NCI-H1694 treated with DMSO at 0.1 percent for 48 hours (cell line): ENCODE data around the gene ADGRD1.

Experiments used
- DNase-seq: peaks from one replicate; lab custom pipeline; 2025; lab: John Stamatoyannopoulos, UW

Gene ADGRD1

DNA sequence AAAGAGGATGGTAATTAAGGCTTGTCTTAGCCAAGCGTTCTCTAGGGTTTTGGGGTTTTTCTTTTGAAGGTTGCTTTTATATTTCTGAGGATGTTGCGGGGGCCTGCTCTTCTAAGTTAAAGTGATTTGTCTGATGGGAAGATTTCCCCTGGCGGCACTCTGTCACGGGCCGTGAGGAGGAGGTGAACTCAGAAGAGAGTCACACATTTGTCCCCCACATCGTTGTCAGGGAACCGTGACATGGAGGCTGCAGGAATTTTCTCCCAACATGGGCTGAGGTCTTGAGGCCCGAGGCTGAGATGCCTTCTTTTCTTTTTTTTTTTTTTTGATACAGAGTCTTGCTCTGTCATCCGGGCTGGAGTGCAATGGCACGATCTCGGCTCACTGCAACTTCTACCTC lies 71.5 kb downstream of the ADGRD1 start:
- DNase-seq = no peak

DNA sequence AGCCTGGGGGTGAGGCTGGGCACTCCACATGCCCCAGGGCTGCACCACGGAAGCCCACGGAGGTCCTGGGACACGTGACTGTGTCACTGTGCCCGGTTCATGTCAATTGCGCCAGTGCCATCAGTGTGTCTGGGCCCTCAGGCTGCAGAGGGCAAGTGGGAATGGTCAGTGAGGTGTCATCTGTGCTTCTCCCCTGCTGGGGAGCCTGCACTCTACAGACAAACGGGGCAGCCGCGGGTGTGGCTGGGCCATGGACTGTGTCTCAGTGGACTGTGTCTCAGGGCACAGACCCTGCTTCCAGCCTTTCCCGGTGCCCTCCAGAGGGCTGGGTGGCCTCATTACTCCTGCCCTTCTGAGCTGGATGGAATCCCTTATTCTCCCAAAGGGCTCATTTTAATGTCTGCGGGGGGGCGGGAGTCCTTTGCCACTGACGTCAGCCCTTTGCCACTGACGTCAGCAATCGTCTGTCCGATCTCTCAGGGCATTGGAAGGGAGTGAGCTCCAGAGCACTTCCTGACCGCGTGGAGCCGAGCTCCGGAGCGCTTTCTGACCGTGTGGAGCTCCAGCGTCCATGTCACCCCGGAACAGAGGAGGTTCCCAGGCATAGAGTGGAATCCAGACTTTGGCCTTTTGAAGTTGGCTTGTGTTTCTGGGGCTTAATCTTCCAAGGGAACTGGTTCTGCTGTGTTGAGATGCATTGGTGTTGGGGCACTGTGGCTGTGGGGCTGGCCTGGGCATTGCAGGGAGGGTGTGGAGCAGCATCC lies 72.4 kb downstream of the ADGRD1 start:
- DNase-seq = no peak

DNA sequence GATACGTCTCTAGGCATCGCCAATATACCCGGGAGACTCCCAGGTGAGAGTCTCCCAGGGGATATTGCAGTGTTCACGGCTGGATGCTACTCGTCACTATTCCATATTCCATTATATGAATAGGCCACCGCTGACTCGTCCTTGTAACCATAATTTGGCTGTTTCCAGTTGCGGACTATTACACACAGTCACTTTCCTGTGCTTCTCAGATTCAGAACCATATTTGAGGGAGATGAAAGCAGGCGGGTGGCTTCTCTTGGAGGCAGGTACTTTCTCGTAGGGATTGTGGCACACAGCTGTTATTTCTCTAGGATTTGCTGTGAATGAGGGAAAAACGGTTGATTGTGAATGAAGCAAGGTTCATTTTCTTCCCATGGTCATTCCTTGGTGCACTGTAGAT lies 73.0 kb downstream of the ADGRD1 start:
- DNase-seq = no peak

DNA sequence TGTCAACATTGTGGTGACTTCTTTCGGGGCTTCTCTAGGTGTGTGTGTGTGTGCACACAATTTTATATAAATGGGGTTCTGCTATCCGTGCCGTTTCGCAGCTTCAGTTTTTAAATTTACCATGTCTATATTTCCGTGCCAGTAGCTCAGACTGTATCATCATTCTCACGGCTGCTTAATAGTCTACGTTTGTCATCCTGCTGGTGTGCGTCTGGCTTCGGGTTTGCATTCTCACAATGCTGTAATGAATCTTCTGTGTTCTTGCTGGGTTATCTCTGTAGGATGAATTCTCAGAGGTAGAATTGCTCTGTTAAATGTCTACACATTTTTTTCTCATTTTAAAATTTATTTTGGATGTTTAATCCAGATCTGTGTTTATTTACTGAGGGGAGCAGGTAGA lies 73.6 kb downstream of the ADGRD1 start:
- no peak for DNase-seq

DNA sequence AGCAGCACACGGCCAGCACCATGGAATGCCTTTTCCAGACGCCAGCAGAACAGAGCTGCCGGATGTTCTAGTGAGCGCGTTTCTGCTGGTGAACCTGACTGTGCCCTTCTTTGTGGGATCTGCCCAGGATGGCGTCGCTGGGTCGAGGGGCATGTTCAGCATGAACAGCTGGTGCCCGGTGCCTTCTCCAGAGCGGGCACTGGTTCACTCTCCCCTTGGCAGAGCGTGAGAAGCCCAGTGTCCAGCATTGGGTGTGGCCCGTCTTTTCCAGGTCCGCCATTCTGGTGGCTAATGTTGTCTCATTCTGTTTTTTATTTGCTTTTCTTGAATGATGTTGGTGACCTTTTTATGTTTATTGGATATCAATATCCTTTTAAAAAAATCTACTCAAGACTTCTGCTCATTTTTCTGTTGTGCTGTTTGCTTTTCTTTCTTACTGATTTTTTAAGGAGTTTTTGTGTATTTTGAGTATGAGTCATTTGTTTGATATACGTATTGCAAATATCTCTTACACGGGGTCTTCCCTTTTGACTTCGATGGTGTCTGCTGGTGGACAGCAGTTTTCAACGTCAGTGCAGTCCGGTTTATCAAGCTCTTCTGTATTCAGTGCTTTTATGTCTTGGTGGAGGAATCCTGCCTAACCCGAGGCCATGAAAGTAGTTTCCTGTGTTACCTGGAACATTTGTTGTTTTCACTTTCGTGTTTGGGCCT lies 74.3 kb downstream of the ADGRD1 start:
- no peak for DNase-seq

DNA sequence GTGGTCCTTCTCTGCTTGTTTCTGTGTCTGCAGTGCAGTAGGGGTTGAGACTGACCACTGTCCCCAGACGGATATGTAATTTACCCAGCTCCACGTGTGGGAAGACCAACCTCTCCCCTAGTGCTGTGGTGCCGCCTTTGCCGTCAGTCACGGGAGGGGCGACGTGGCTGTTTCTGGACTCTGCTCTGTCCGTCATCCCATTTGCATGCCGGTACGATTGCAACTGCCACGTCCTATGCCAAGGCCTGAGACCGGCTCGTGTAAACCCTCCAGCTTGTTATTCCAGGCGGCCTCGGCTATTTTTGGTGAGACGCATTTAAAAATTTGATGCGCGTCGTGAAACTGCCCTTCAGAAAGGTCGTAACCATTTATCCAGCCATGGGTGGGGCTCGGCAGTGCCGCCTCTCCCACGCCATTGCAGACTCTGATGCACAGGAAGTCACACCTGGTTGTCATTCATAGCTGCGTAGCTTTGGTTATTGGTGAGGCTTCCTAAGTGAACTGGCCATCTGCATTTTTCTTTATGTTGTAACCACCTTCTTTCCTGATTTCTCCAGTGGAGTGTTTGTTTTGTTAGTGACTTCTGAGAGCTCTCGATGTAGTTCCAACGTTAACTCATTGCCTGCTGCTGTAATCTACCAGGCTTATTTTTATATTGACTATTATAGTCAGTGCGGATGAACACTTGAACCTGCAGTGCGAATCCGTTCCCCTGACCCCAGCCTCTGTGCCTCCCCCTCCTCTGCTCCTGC lies 75.1 kb downstream of the ADGRD1 start:
- DNase-seq = no peak

DNA sequence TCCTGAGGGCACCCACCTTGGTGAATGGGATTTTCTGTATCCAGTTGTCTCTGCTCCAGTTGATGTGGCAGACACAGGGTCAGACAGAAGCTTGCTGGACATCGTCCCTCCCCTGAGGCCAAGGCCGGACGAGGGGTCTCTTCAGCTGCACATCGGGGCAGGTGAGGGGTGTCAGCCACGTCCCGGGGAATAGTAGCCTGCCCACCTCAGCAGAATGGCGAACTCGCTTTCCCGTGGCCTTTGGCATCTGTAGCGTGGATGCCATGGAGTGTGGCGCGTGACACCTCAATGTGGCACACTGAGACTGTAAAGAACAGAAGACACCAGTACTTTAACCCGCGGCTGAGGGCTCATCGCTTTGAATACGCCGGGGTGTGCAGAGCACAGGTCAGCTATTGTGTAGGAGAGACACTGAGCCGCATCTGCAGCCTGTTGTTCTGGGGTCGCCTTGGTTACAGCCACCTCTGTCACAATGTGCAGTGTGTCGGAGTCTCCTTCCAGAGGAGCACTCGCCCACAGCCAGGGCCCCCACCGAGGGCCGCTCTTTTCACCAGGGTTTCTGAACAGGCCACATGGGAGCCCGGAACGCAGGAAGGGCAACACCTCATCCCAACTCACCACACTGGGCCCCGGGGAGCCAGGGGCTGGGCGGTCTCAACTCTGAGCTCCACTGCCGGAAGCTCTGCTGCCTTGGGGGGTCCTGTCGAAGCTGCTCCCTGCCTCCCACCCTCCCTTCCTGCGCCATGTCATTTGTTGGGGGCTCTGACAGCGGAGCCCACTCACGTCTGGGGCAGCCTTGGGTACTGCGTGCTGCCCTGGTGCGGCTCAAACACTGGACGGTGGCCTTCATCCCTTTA lies 77.0 kb downstream of the ADGRD1 start:
- no peak for DNase-seq

DNA sequence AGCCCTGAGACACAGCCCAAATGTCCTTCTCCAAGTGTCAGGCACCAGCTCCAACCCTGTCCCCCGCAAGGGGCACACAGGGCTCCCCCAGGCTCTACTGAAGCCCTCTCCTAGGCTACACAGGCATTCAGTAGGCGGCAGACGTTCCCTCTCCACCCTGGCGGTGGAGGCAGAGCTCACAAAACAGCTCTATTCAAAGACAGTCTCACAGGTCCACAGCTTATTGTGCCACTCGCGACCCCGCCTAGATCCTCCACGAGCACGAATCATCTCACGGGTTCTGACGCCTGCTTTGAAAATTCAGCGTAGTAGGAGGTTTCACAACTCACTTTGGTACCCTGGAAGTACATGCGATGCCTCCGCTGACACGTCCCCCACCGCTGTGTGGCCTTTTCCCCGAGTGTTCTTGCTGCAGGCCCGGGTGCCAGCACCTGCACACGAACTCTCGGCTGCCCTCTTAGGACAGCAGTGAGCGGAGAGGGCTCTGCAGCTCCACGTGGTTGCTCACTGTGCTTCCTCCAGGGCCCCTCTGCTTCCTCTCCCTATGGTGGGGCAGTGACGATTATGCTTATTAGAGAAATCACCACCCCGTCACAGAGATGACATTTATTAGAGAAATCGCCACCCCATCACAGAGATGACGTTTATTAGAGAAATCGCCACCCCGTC lies 78.5 kb downstream of the ADGRD1 start:
- no peak for DNase-seq

DNA sequence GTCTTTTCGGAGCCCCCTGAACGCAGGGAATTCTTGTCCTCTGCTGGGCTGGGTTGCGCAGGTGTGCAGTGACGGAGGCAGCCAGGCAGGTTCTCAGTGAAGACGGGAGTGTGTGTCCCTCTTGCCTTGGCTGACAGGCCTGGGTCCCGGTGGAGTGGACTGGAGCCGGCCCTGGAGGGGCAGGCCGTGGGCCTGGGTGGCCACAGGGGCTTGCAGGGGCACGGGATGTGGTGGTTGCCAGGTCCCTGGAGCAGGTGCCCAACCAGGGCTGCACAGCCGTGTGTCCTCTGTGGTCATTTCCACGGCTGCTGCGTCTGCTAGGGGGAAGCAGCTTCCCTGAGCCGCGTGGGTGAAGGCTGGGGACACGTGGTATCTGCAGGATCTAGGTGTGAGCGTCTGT lies 79.8 kb downstream of the ADGRD1 start:
- no peak for DNase-seq

DNA sequence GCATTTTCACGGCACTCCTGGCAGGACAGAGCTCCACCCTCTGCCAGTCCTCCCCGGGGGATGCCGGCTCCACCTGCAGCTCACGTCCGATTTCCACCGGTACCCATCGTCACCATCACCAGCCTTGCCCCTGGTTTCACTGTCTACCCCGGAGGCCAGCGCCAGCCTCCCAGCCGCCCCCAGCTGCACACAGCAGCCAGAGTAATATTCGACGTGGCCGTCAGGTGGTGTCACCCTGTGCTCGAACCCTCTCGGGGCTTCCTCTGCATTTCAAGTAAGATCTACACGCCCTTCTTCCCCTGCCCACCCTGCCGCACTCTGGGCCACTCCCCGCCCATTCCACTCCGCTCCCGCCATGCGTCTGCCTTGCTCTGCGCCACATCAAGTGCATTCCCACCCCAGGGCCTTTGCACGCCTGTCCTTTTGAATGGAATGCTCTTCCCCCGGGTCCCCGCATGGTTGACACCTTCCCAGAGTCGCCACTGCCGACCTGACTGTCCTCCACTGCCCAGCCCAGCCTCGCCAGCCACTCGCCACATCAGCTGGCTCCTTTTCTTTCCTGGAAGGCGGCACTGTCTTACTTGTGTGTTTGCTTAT lies 80.3 kb downstream of the ADGRD1 start:
- DNase-seq = no peak

DNA sequence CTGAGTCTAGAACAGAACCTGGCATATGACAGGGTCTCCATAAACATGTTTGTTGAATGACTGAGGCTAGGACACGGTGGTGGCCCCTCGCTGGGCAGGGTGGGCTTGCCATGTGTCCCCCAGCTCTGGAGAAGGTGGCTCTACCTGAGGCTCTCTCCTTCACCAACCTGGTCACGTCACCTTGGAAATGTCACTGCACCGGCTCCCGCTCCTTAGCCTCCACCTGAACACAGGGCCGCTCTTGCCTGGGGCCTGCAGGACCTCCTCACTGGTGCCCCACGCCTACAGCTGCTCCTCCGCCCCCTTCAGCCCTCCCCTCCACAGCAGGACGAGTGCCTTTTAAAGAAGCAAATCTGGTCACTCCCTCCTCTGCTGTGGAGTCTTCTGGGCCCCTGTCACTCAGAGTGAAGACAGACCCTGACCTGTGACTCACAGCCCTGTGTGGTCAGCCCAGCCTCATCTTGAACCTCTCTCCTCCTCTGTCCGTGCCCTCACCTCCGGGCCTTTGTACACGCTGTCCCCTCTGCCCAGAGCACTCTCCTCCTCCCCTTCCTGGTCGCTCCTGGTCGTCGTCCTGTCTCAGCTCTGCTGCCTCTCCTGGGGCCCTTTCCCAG lies 81.0 kb downstream of the ADGRD1 start:
- DNase-seq = no peak

DNA sequence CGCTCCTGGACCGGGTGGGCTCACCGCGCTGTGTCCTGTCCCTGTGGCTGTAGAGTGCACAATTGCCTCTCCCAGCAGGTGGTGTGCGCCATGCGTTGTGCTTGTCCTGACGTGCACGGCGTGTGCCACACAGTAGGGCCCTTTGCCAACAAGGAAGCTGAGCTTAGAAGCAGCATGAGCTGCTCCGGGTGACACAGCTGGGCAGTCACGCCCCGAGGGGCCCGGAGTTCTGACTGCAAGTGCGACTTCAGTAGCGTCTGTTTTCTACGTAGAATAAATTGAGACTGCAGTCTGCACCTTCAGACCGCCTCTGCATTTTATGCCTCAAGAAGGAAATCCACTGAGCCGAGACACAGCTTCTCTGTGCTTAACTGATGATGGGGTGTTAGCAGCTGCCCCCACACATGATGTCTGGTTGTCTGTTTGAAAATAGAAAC lies 81.6 kb downstream of the ADGRD1 start:
- no peak for DNase-seq

DNA sequence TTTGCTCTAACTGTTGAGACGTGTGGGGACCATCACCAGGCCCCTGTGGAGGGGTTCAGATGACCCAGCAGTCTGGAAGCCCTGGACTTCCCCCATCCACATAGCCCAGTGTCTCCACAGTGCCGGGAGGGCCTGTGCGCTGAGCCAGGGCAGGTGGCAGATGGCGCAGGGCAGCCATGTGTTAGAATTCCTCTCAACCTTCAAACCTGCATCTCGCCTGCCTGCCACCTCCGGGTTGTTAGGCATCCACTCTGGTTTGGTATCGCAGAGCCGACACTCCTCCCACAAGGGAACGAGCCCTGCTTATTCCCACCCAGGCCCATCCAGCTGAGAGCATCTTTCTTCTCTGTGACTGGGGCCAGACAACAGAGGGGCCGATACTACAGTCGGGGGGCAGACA lies 84.5 kb downstream of the ADGRD1 start:
- no peak for DNase-seq

DNA sequence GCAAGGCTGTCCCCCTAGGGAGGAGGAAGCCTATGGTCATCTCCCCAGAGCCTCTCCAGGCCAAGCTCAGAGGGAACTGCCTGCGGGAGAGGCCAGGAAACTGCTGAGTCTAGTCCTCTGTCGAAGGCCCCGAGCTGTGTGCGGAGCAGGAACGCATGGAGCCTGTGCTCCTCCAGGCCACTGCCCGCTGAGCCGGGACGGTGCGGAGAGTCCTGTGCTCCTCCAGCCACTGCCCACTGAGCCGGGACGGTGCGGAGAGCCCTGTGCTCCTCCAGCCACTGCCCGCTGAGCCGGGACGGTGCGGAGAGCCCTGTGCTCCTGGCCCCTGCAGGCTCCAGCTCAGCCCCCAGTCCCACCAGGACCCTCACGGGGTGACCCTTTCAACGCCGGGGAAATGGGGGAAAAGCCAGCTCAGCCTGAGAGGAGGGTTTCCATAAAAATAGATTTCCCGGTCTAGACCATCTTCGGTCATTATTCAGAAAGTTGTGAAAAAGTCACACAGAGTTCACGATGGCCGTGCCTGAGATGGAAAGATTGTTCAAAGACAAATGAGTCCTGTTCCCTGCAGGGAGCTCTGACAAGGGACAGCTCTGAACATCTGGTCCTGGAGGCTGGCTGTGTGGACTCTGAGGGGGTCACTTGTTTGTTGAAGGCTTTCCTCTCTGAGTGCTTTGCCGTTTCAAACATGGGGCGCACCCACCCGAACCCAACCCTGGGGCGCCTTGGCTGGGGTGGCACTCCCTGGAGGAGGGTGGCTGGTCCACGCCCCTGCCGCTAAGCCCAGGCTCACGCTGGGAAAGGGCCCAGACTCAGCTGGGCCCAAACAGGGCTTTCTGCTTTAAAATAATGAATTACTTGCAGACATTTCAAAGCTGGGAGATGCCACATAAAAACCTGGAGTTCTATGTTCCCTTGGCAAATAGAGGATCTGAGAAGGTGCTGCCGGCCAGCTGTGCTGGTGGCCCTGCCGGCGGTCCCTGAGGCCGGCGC lies 85.5 kb downstream of the ADGRD1 start:
- DNase-seq = no peak

DNA sequence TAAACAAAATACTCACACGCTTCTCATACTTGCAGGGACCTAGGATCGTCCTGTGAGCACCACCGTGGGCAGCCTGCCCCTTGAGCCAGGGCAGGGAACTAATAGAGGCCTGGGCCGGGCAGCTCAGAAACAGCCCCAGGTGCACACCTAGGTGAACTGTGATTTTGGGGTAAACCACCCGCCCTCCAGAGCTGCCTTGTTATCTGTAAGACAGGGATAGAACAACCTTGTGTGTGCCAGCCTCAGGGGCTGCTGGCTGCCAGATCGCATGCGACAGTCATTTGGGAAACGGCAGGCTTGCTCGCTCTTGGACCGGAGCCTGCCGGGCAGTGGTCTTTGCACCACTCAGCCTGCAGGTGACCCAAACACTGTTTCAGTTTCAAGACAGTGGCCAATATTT lies 86.8 kb downstream of the ADGRD1 start:
- no peak for DNase-seq

DNA sequence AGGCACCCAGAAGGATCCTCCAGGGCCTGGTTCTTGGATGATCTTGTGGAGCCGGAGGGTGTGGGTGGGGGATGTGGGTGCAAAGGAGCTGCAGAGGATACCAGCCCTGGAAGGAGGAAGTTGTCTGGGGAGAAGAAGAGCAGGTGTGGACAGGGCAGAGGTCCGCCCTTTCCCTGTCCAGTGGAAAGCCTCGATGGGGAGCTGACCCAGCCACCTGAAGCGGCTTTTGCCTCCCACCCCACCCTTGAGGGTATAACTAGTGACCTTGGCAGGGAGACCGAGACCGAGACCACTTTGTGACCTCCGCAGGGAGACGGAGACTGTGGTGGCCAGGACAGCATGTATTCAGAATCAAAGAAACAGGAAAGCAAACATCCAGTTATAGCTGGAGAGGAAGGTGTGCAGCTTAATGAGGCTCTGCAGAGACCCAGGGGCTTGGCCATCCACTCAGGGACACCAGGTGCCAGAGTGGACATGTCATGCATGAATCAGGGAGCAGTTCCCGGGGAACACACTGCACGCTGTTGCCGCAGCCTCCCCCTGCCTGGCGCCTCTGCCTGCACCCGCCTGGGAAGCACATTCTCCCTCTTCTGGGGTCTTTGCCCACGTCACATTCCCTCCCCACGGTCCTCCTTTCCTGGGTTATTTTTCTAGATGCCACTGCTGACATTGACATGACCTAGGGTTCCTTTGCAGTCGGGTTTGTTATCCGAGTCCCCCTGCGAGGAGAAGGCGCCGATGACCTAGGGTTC lies 87.7 kb downstream of the ADGRD1 start:
- DNase-seq = no peak

DNA sequence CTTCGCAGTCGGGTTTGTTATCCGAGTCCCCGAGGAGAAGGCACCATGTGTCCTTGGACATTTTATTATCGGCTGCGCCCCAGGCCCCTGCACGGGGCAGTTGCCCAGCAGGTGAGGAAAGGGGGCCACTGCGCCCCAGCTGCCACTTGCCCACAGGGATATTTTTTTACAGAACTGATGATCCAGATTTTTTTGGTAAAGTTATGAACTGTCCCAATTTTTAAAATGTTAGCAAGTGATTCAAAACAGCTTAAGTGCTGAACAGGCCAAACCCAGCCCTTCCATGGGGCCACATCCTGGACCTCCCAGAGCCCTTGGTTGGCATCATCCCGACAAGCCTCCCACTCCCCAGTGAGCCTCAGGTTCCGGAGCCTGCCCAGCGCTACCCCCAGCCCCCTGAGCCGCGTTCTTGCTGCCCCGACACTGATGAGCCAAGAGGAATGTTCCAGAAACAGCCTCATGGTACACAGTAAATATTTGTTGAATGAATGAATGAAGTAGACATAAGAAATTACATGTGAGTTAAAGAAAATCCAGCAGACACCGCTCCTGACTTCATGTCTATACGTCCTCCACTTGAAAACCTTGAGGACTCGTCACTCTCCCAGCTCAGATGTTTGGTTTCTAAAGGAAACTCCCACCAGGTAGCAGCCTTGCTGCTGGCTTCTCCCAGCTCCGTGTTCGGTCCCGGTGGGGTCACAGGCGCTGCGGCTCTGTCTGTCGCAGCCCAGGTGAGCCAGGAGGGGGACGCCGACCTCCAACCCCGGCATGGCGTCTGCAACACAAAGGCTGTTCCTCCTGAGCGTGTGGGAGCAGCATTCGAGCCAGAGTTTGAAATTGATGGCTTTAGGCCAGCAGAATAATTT lies 88.5 kb downstream of the ADGRD1 start:
- DNase-seq = no peak

DNA sequence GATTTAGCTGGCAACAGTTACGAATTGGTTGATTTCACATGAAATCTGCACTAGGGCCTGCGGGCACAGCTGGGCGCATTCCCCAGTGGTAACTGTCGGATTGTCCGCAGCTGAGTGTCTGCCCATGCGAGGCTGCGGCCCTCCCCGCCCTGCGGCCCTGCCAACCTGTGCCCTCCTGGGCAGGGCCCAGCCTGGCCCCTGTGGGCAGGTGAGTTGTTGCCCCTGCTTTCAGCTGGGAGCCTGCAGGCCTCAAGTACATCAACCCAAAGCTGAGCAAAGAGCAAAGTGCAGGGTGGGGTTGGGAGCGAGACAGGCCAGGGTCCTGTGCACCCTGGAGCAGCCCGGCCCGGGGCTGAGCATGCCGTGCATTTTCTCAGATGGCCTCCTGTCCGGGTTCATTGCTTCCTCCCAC lies 89.1 kb downstream of the ADGRD1 start:
- DNase-seq = no peak
